ENCODE results near the gene MISFA. TPM values are rescaled to one million over a fixed set of nuclear protein-coding genes. Genes with fewer than 3 reads are reported as not detected.

MISFA gene
- total and polyA plus RNA-seq, 2 experiments from 2014 or later = 2.0 TPM; not detected in 1

- no peaks in the 10 kb centered on the region for H3K79me2 ChIP-seq
- DNase-seq (ENCODE audit: low spot score) = no peak
- no peaks in the 10 kb centered on the region for H3K27me3 ChIP-seq
- no peak overlapping the region for H3K4me3 ChIP-seq
- H3K4me2 ChIP-seq = no peak overlapping the region
- TF ChIP-seq CTCF (IDR thresholded peaks at IDR 0.05; ENCODE audit: poor library complexity) = no peak
- TF ChIP-seq EZH2 (IDR thresholded peaks at IDR 0.05; ENCODE audit: borderline replicate concordance) = no peak
- TF ChIP-seq EZH2phosphoT487 (IDR thresholded peaks at IDR 0.05; ENCODE audit: low read depth, severe bottlenecking, unreplicated experiment) = no peak
- no peak overlapping the region for H2AFZ ChIP-seq
- 89% methylated on average over 3 of the region's 3 CpGs for WGBS (ENCODE audit: low lambda C conversion rate, missing lambda C conversion rate)
- H4K20me1 ChIP-seq (ENCODE audit: insufficient read depth, poor library complexity, severe bottlenecking) = no peaks in the 10 kb centered on the region
- no peaks in the 10 kb centered on the region for H3K4me1 ChIP-seq (ENCODE audit: insufficient read depth)
- no peaks in the 10 kb centered on the region for H3K36me3 ChIP-seq (replicated peaks; ENCODE audit: insufficient read depth, low read depth)
- H3K9me2 ChIP-seq (replicated peaks; ENCODE audit: insufficient read depth) = no peaks in the 10 kb centered on the region
- H3K9me3 ChIP-seq (ENCODE audit: low read depth) = no peaks in the 10 kb centered on the region
- H3K27ac ChIP-seq = no peak overlapping the region
Measured at GRCh38 chr11:18567081-18567480, 32.5 kb upstream of the MISFA start.

- Histone ChIP-seq H3K36me3 (replicated peaks; ENCODE audit: insufficient read depth, low read depth) (no peaks in the 10 kb centered on the region), H3K9me3 (ENCODE audit: low read depth) (no peaks in the 10 kb centered on the region), H3K27ac (no peak overlapping the region), H3K4me3 (no peak overlapping the region), H4K20me1 (ENCODE audit: insufficient read depth, poor library complexity, severe bottlenecking) (no peaks in the 10 kb centered on the region), H3K27me3 (no peaks in the 10 kb centered on the region), H3K4me2 (no peak overlapping the region), H3K9me2 (replicated peaks; ENCODE audit: insufficient read depth) (no peaks in the 10 kb centered on the region), H3K4me1 (ENCODE audit: insufficient read depth) (no peaks in the 10 kb centered on the region), H2AFZ (no peak overlapping the region), H3K79me2 (no peaks in the 10 kb centered on the region)
- DNase-seq (ENCODE audit: low spot score) = no peak
- 77% methylated on average over 1 of the region's 1 CpG for WGBS (ENCODE audit: low lambda C conversion rate, missing lambda C conversion rate)
- no peak for TF ChIP-seq EZH2phosphoT487 (IDR thresholded peaks at IDR 0.05; ENCODE audit: low read depth, severe bottlenecking, unreplicated experiment)
- no peak for TF ChIP-seq EZH2 (IDR thresholded peaks at IDR 0.05; ENCODE audit: borderline replicate concordance)
Measured at GRCh38 chr11:18575361-18575760, 24.2 kb upstream of the MISFA start.

- Histone ChIP-seq H3K27ac (peak overlapping the region; percentile 68), H3K4me3 (no peak overlapping the region)
- WGBS (ENCODE audit: low lambda C conversion rate, missing lambda C conversion rate) = 66% methylated on average over 14 of the region's 14 CpGs
Measured at GRCh38 chr11:18578975-18579598, 20.5 kb upstream of the MISFA start.

More at GRCh38 chr11:18578975-18579598, 20.5 kb upstream of the MISFA start:
- no peaks in the 10 kb centered on the region for H3K4me1 ChIP-seq (ENCODE audit: insufficient read depth)
- H3K9me2 ChIP-seq (replicated peaks; ENCODE audit: insufficient read depth) = no peaks in the 10 kb centered on the region
- TF ChIP-seq EZH2phosphoT487 (IDR thresholded peaks at IDR 0.05; ENCODE audit: low read depth, severe bottlenecking, unreplicated experiment) (no peak), CTCF (IDR thresholded peaks at IDR 0.05; ENCODE audit: poor library complexity) (no peak), EZH2 (IDR thresholded peaks at IDR 0.05; ENCODE audit: borderline replicate concordance) (no peak)
- H2AFZ ChIP-seq = no peak overlapping the region
- no peaks in the 10 kb centered on the region for H3K36me3 ChIP-seq (replicated peaks; ENCODE audit: insufficient read depth, low read depth)
- no peaks in the 10 kb centered on the region for H3K27me3 ChIP-seq
- peak overlapping the region; percentile 64 for H3K4me2 ChIP-seq
- H4K20me1 ChIP-seq (ENCODE audit: insufficient read depth, poor library complexity, severe bottlenecking) = no peaks in the 10 kb centered on the region
- H3K9me3 ChIP-seq (ENCODE audit: low read depth) = no peaks in the 10 kb centered on the region
- H3K79me2 ChIP-seq = peaks cover 4% of the 10 kb centered on the region
- peak; percentile 63 for DNase-seq (ENCODE audit: low spot score)
